ENCODE data around the gene CCL2. TPM values are rescaled to one million over a fixed set of nuclear protein-coding genes. Genes with fewer than 3 reads are reported as not detected.

CCL2 gene
- total RNA-seq, 1 donor from 2014 or later = 219 TPM

GRCh38 chr17:34255841-34256240 lies 756 bp downstream of the CCL2 start:
- ATAC-seq = no peak
- DNase-seq (ENCODE audit: low spot score) = no peak
- intact Hi-C loops (cut with DNase I) = no loop called here

- intact Hi-C loops (cut with DNase I) = no loop called here
- no peak for DNase-seq (ENCODE audit: low spot score)
- ATAC-seq = no peak
Measured at GRCh38 chr17:34257299-34257985, 2.4 kb downstream of the CCL2 start.

GRCh38 chr17:34257986-34258326 lies 2.9 kb downstream of the CCL2 start:
- no peak for DNase-seq (ENCODE audit: low spot score)
- no peak for ATAC-seq
- intact Hi-C loops (cut with DNase I) = no loop called here

GRCh38 chr17:34259146-34259545 lies 4.1 kb downstream of the CCL2 start:
- intact Hi-C loops (cut with DNase I) = no loop called here
- ATAC-seq (no peak), DNase-seq (ENCODE audit: low spot score) (no peak)

GRCh38 chr17:34260861-34261260 lies 5.8 kb downstream of the CCL2 start:
- intact Hi-C loops (cut with DNase I) = no loop called here
- ATAC-seq = no peak
- DNase-seq (ENCODE audit: low spot score) = no peak

- no peak for DNase-seq (ENCODE audit: low spot score)
- no peak for ATAC-seq
- intact Hi-C loops (cut with DNase I) = no loop called here
Measured at GRCh38 chr17:34261568-34262337, 6.7 kb downstream of the CCL2 start.

GRCh38 chr17:34265711-34266110 lies 10.6 kb downstream of the CCL2 start:
- intact Hi-C loops (cut with DNase I) = no loop called here
- no peak for DNase-seq (ENCODE audit: low spot score)

GRCh38 chr17:34269969-34270368 lies 14.9 kb downstream of the CCL2 start, which contains the start of gene CCL7:
Gene CCL7, plus strand, starts transcription at chr17:34270221. Its CDS starts 70 bp downstream, at chr17:34270291.
- intact Hi-C loops (cut with DNase I) = no loop called here
- ATAC-seq (no peak), DNase-seq (ENCODE audit: low spot score) (no peak)

More at GRCh38 chr17:34265711-34266110, 10.6 kb downstream of the CCL2 start:
- ATAC-seq = no peak

GRCh38 chr17:34275881-34276280 lies 20.8 kb downstream of the CCL2 start:
- DNase-seq (ENCODE audit: low spot score) (no peak), ATAC-seq (no peak)
- intact Hi-C loops (cut with DNase I) = no loop called here

- ATAC-seq = no peak
- intact Hi-C loops (cut with DNase I) = no loop called here
Measured at GRCh38 chr17:34276826-34277225, 21.7 kb downstream of the CCL2 start.

GRCh38 chr17:34283571-34283970 lies 28.5 kb downstream of the CCL2 start:
- DNase-seq (ENCODE audit: low spot score) = no peak
- intact Hi-C loops (cut with DNase I) = no loop called here
- no peak for ATAC-seq

More at GRCh38 chr17:34276826-34277225, 21.7 kb downstream of the CCL2 start:
- DNase-seq (ENCODE audit: low spot score) = no peak

GRCh38 chr17:34285286-34285792 lies 30.3 kb downstream of the CCL2 start, which contains the start of gene CCL11:
Gene CCL11, plus strand, starts transcription at chr17:34285742. Its CDS starts 67 bp downstream, at chr17:34285809.
- no peak for ATAC-seq
- intact Hi-C loops (cut with DNase I) = no loop called here

GRCh38 chr17:34287875-34288274 lies 32.8 kb downstream of the CCL2 start:
- intact Hi-C loops (cut with DNase I) = no loop called here
- ATAC-seq (no peak), DNase-seq (ENCODE audit: low spot score) (no peak)

More at GRCh38 chr17:34285286-34285792, 30.3 kb downstream of the CCL2 start, which contains the start of gene CCL11:
- DNase-seq (ENCODE audit: low spot score) = no peak

- ATAC-seq = no peak
- intact Hi-C loops (cut with DNase I) = no loop called here
- DNase-seq (ENCODE audit: low spot score) = no peak
Measured at GRCh38 chr17:34290586-34290985, 35.5 kb downstream of the CCL2 start.

- no peak for ATAC-seq
- intact Hi-C loops (cut with DNase I) = no loop called here
- no peak for DNase-seq (ENCODE audit: low spot score)
Measured at GRCh38 chr17:34291721-34292348, 36.8 kb downstream of the CCL2 start.

GRCh38 chr17:34299027-34299426 lies 43.9 kb downstream of the CCL2 start:
- ATAC-seq (no peak), DNase-seq (ENCODE audit: low spot score) (no peak)
- intact Hi-C loops (cut with DNase I) = no loop called here

GRCh38 chr17:34299956-34300577 lies 45.0 kb downstream of the CCL2 start:
- no peak for DNase-seq (ENCODE audit: low spot score)
- intact Hi-C loops (cut with DNase I) = no loop called here
- no peak for ATAC-seq

GRCh38 chr17:34300652-34301370 lies 45.7 kb downstream of the CCL2 start:
- ATAC-seq = peak; percentile 72
- intact Hi-C loops (cut with DNase I) = no loop called here
- no peak for DNase-seq (ENCODE audit: low spot score)

GRCh38 chr17:34301986-34302385 lies 46.9 kb downstream of the CCL2 start:
- intact Hi-C loops (cut with DNase I) = no loop called here
- ATAC-seq (no peak), DNase-seq (ENCODE audit: low spot score) (no peak)

All from sciatic nerve (tissue), 2 donors.